ENCODE measurements around the gene ERP44.

ERP44 gene

GRCh38 chr9:100084734-100085133, 14.1 kb downstream of the ERP44 start:
- peaks cover 4% of the 10 kb centered on the region; the same call in 1 of the 2 replicates for H4K20me1 ChIP-seq (ENCODE audit: control insufficient read depth, insufficient read depth, low read depth, low read length)
- H3F3A ChIP-seq (ENCODE audit: control insufficient read depth, insufficient read depth), result peaks cover 46% of the 10 kb centered on the region
- H3K9me2 ChIP-seq (replicated peaks; ENCODE audit: control insufficient read depth, low read length), result no peaks in the 10 kb centered on the region
- peaks cover 99% of the 10 kb centered on the region for H3K79me2 ChIP-seq (ENCODE audit: control insufficient read depth, low read length)
- TF ChIP-seq CTCF (IDR thresholded peaks at IDR 0.05; ENCODE audit: low read depth, low read length, poor library complexity, severe bottlenecking), result no peak
- no peaks in the 10 kb centered on the region for H3K27me3 ChIP-seq (ENCODE audit: control insufficient read depth, low read length)
- peaks cover 98% of the 10 kb centered on the region for H3K4me1 ChIP-seq (ENCODE audit: control insufficient read depth, low read length)
- peak overlapping the region; percentile 71 for H3K4me3 ChIP-seq (ENCODE audit: low read length)
- peaks cover 4% of the 10 kb centered on the region for H3K36me3 ChIP-seq (ENCODE audit: control insufficient read depth, low read length)
- no peaks in the 10 kb centered on the region for H3K9me3 ChIP-seq (ENCODE audit: control insufficient read depth, insufficient read depth, low read length)
- H3K27ac ChIP-seq (ENCODE audit: low read depth, low read length), result peak overlapping the region; percentile 96
- H3K4me2 ChIP-seq (ENCODE audit: low read length), result peak overlapping the region; percentile 87

- Histone ChIP-seq H4K20me1 (ENCODE audit: control insufficient read depth, insufficient read depth, low read depth, low read length) (peaks cover 4% of the 10 kb centered on the region; the same call in 1 of the 2 replicates), H3K36me3 (ENCODE audit: control insufficient read depth, low read length) (peaks cover 4% of the 10 kb centered on the region), H3K9me2 (replicated peaks; ENCODE audit: control insufficient read depth, low read length) (no peaks in the 10 kb centered on the region), H3K4me2 (ENCODE audit: low read length) (peak overlapping the region; percentile 87), H3F3A (ENCODE audit: control insufficient read depth, insufficient read depth) (peaks cover 46% of the 10 kb centered on the region), H3K27ac (ENCODE audit: low read depth, low read length) (peak overlapping the region; percentile 96), H3K4me1 (ENCODE audit: control insufficient read depth, low read length) (peaks cover 98% of the 10 kb centered on the region), H3K79me2 (ENCODE audit: control insufficient read depth, low read length) (peaks cover 99% of the 10 kb centered on the region), H3K27me3 (ENCODE audit: control insufficient read depth, low read length) (no peaks in the 10 kb centered on the region), H3K4me3 (ENCODE audit: low read length) (peak overlapping the region; percentile 71), H3K9me3 (ENCODE audit: control insufficient read depth, insufficient read depth, low read length) (no peaks in the 10 kb centered on the region)
- TF ChIP-seq CTCF (IDR thresholded peaks at IDR 0.05; ENCODE audit: low read depth, low read length, poor library complexity, severe bottlenecking) (no peak), EZH2phosphoT487 (IDR thresholded peaks at IDR 0.05; ENCODE audit: borderline replicate concordance, low read length) (no peak)
Observed at GRCh38 chr9:100084128-100084453, 14.7 kb downstream of the ERP44 start.

GRCh38 chr9:100083448-100084127, 15.2 kb downstream of the ERP44 start:
- Histone ChIP-seq H4K20me1 (ENCODE audit: control insufficient read depth, insufficient read depth, low read depth, low read length) (peaks cover 4% of the 10 kb centered on the region; the same call in 1 of the 2 replicates), H3K9me2 (replicated peaks; ENCODE audit: control insufficient read depth, low read length) (no peaks in the 10 kb centered on the region), H3K4me3 (ENCODE audit: low read length) (peak overlapping the region; percentile 71), H3K79me2 (ENCODE audit: control insufficient read depth, low read length) (peaks cover 99% of the 10 kb centered on the region), H3F3A (ENCODE audit: control insufficient read depth, insufficient read depth) (peaks cover 46% of the 10 kb centered on the region), H3K4me1 (ENCODE audit: control insufficient read depth, low read length) (peaks cover 97% of the 10 kb centered on the region), H3K9me3 (ENCODE audit: control insufficient read depth, insufficient read depth, low read length) (no peaks in the 10 kb centered on the region), H3K4me2 (ENCODE audit: low read length) (peak overlapping the region; percentile 87), H3K27ac (ENCODE audit: low read depth, low read length) (peak overlapping the region; percentile 96), H3K36me3 (ENCODE audit: control insufficient read depth, low read length) (peaks cover 4% of the 10 kb centered on the region), H3K27me3 (ENCODE audit: control insufficient read depth, low read length) (no peaks in the 10 kb centered on the region)
- no peak for TF ChIP-seq EZH2phosphoT487 (IDR thresholded peaks at IDR 0.05; ENCODE audit: borderline replicate concordance, low read length)
- TF ChIP-seq CTCF (IDR thresholded peaks at IDR 0.05; ENCODE audit: low read depth, low read length, poor library complexity, severe bottlenecking), result no peak

Data from DOHH2 (cell line).